ENCODE results near the gene RAB31.
"Not testable (repeated sequence)": the region's sequence is repeated elsewhere in the genome, so short reads cannot be mapped to it uniquely, and the experiment has no call there.

RAB31 gene

DNA sequence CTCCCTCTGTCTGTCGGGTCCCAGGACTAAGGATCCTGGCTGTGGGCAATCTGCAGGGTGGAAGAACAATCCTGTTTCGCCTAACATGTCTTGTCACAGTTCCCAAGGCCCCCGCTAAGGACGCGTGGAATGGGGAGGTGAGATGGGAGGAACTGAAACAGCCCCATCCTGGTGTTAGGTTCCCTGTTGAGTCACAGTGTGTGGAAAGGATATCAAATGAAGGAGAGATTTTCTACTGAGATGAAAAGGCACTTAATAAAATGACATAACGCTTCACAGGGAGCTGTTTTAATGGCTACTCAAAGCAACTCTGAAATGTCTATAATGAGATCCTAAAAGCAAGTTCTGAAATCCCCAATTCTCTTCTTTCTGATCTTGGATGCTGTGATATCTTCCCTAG lies 52.5 kb downstream of the RAB31 start:
- no peaks in the 10 kb centered on the region for H3K9me3 Mint-ChIP-seq
- no peak overlapping the region for H3K27ac Mint-ChIP-seq
- peaks cover 31% of the 10 kb centered on the region for H3K27me3 Mint-ChIP-seq
- H3K4me1 Mint-ChIP-seq, result peaks cover 4% of the 10 kb centered on the region
- no peak overlapping the region for H3K4me3 Mint-ChIP-seq
- CTCF ChIA-PET, result no interaction called here
- H3K36me3 Mint-ChIP-seq, result no peaks in the 10 kb centered on the region
- no peak for DNase-seq

DNA sequence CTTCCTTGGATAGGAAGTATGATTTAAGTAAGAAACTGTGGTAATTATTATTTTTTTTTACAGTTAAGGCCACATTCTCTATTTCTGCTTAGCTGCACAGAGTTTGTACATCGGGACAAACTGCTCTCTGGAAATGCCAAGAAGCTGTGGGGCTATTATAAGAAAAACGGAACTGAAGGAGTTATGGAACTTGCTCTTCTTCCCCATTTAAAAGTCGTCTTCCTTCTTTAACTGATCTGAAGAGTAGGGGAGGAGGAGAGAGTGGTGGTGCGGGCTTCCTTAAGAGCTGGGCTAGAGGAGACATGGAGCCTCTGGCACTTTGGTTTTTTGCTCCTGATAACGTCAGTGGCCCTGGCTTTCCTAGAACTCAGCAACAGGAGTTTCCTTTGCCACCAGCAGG lies 54.4 kb downstream of the RAB31 start:
- H3K4me3 Mint-ChIP-seq, result no peak overlapping the region
- no peaks in the 10 kb centered on the region for H3K9me3 Mint-ChIP-seq
- CTCF ChIA-PET, result interaction anchor here (1.6 kb wide), 1 partner anchor 8 kb away, joined by 4 read pairs; no protein-coding TSS in a partner anchor
- no peak overlapping the region for H3K27ac Mint-ChIP-seq
- peaks cover 4% of the 10 kb centered on the region for H3K4me1 Mint-ChIP-seq
- no peaks in the 10 kb centered on the region for H3K36me3 Mint-ChIP-seq
- no peak for DNase-seq
- H3K27me3 Mint-ChIP-seq, result peaks cover 29% of the 10 kb centered on the region

DNA sequence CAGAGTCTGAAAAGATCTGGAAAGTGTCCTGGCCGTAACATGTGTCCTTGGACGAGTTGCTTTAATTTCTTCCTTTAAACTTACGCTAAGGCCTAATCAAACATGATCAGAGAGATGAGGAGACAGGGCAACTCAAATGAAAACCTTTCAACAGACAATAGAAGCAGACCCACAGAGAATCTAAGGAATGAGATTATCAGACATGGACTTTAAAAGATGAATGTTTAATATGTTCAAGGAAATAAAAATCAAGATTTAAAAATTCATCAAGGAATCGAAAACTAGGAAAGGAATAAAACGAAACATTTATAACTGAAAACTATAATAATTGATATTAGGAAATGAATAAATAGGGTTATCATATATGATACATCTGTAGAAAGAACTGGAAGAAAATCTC lies 55.1 kb downstream of the RAB31 start:
- CTCF ChIA-PET, result no interaction called here
- H3K27ac Mint-ChIP-seq, result no peak overlapping the region
- no peaks in the 10 kb centered on the region for H3K36me3 Mint-ChIP-seq

DNA sequence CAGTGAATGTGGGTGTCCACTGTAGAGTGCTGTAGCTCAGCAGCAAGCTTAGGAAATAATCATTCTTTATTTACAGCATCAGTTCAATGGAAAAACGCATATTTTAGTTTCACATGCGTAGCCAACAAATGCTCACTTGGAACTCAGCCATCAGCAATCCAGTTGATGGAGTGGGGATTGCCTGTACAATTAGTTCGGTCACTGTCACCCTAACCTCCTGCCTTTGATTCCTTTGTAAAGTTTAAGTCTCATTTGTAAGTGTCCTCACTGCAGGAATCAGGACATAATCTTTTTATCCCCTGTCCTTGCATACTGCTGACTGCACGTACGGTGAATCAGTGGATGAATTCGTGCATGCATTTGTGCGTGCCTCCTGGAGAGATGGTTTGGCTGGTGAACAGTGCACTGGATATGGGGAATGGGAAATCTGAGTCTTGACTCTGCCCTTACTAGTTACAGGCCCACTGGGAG lies 55.9 kb downstream of the RAB31 start:
- Mint-ChIP-seq H3K27me3 (peaks cover 19% of the 10 kb centered on the region), H3K4me1 (no peaks in the 10 kb centered on the region), H3K4me3 (no peak overlapping the region), H3K9me3 (no peaks in the 10 kb centered on the region), H3K27ac (no peak overlapping the region), H3K36me3 (no peaks in the 10 kb centered on the region)
- CTCF ChIA-PET, result no interaction called here
- no peak for DNase-seq

More for the DNA sequence above, 55.1 kb downstream of the RAB31 start:
- H3K27me3 Mint-ChIP-seq, result peaks cover 28% of the 10 kb centered on the region
- no peak for DNase-seq
- no peaks in the 10 kb centered on the region for H3K9me3 Mint-ChIP-seq
- peaks cover 4% of the 10 kb centered on the region for H3K4me1 Mint-ChIP-seq
- no peak overlapping the region for H3K4me3 Mint-ChIP-seq

DNA sequence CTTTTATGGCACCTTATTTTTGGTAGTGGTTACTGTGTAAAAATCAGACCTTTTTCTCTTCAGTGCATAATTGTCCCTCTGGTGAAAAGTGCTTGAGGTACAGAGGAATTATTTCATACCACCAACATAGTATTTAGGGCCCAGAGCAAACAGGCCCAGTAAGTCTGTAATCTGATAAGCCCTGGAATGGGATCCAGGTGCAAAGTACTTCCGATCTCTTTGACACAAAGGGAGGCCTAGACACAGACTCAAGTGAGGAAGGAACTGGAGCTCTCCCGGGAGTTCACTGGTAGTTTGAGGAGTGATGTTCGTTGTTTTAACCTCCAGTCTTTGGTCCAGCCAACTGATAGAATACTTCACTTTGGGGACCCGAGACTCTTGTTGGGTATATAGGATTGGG lies 57.4 kb downstream of the RAB31 start:
- Mint-ChIP-seq H3K9me3 (no peaks in the 10 kb centered on the region), H3K27me3 (peaks cover 10% of the 10 kb centered on the region), H3K4me3 (no peak overlapping the region), H3K36me3 (no peaks in the 10 kb centered on the region), H3K27ac (no peak overlapping the region), H3K4me1 (no peaks in the 10 kb centered on the region)
- DNase-seq, result no peak
- CTCF ChIA-PET, result no interaction called here

DNA sequence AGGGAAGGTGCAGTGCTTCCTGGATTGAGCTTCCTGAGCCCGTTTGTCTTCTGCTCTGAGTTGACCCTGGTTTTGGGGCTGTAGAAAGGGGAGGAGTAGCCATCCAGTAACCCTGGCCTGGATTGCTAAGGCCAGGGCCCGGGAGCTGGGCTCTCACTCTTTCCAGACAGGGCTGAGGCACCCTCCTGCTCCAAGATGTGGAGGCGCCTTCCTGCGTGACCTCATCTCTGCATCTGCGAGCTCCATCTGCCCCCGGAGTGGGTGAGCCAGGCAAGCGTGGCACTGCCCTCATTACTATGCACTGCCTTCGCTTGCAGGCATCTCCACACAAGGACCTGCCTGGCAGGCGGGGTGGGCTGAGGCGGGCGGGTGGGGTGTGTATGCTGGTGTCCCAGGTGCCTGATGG lies 58.0 kb downstream of the RAB31 start:
- H3K4me3 Mint-ChIP-seq, result no peak overlapping the region
- no peak for DNase-seq
- CTCF ChIA-PET, result no interaction called here
- peaks cover 10% of the 10 kb centered on the region for H3K27me3 Mint-ChIP-seq
- H3K9me3 Mint-ChIP-seq, result no peaks in the 10 kb centered on the region
- H3K4me1 Mint-ChIP-seq, result no peaks in the 10 kb centered on the region
- H3K36me3 Mint-ChIP-seq, result no peaks in the 10 kb centered on the region
- no peak overlapping the region for H3K27ac Mint-ChIP-seq

DNA sequence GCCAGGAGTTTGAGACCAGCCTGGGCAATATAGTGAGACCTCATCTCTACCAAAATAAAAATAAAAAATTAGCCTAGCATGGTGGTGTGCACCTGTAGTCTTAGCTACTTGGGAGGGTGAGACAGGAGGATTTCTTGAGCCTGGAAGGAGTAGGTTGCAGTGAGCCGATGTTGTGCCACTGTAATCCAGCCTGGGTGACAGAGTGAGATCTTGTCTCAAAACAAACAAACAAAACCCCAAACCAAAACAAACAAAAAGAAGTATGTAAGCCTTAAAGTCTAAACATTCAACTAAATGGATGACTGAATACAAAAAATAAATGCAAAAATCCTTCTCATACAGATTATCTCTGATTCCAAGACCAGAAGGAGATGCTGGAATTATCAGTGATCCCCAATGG lies 58.6 kb downstream of the RAB31 start:
- no peak for DNase-seq
- no peaks in the 10 kb centered on the region for H3K36me3 Mint-ChIP-seq
- no peaks in the 10 kb centered on the region for H3K9me3 Mint-ChIP-seq
- H3K27me3 Mint-ChIP-seq, result peaks cover 15% of the 10 kb centered on the region
- H3K27ac Mint-ChIP-seq, result no peak overlapping the region
- H3K4me3 Mint-ChIP-seq, result no peak overlapping the region
- CTCF ChIA-PET, result no interaction called here
- no peaks in the 10 kb centered on the region for H3K4me1 Mint-ChIP-seq

DNA sequence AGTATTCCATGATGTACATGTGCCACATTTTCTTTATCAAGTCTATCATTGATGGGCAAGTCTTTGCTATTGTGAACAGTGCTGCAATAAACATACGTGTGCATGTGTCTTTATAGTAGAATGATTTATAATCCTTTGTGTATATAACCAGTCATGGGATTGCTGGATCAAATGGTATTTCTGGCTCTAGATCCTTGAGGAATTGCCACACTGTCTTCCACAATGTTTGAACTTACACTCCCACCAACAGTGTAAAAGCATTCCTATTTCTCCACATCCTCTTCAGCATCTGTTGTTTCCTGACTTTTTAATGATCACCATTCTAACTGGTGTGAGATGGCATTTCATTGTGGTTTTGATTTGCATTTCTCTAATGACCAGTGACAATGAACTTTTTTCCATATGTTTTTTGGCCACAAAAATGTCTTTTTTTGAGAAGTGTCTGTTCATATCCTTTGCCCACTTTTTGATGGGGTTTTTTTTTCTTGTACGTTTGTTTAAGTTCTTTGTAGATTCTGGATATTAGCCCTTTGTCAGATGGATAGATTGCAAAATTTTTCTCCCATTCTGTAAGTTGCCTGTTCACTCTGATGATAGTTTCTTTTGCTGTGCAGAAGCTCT lies 60.1 kb downstream of the RAB31 start:
- DNase-seq, H3K4me1 Mint-ChIP-seq, H3K27ac Mint-ChIP-seq, H3K4me3 Mint-ChIP-seq, H3K9me3 Mint-ChIP-seq, H3K36me3 Mint-ChIP-seq, CTCF ChIA-PET: not testable (repeated sequence)
- peaks cover 19% of the 10 kb centered on the region for H3K27me3 Mint-ChIP-seq

DNA sequence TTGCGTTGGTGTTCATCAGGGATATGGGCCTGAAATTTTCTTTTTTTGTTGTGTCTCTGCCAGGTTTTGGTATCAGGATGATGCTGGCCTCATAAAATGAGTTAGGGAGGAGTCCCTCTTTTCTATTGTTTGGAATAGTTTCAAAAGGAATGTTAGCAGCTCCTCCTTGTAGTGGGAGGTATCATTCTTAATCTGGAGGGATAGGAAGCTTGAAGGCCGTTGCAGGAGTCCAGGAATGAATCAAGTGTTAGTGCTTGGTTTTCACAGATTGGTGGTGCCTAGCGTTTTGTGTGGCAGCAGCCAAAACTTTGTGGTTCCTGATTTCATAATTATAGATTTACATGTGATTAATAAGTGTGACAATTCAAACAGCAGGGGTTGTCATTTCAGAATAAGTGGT lies 62.0 kb downstream of the RAB31 start:
- H3K4me3 Mint-ChIP-seq, H3K9me3 Mint-ChIP-seq, H3K27ac Mint-ChIP-seq, H3K4me1 Mint-ChIP-seq, H3K36me3 Mint-ChIP-seq, DNase-seq: not testable (repeated sequence)
- H3K27me3 Mint-ChIP-seq, result peaks cover 19% of the 10 kb centered on the region
- CTCF ChIA-PET, result interaction anchor here (0.6 to 1.6 kb wide), 2 partner anchors 8 to 78 kb away, joined by 3 to 4 read pairs; no protein-coding TSS in a partner anchor

DNA sequence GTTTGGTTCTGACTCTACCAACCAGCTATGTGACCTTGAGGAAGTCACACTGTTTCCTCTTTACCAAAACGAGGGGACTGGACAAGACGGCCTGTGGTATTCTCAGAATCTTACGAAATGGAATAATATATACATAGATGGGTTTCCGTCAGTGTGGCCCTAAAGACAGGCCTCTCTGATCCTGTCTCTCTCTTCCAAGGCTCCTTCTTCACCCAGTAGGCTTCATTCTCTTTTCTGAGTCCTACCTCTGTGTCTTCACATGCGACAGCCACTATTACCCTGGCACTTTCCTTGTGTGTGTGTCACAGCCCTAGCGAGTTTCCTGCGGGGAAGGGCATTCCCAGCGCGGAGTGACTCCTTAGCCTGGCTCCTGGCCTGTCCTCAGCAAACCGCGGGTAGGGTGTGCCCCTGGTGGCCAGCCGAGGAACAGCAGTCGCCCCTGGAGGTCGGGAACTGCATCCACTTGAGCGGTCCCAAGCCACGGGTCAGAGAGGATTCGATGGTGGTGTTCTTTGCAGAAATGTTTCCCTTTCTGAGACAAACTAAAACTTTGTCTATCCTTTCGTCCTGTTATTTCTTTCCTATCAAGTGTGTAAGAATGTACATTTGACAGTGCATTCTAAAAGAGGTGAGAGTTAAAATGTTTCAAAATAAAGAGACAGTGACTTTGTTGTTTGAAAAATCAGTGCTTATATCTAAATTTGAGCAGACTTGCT lies 63.3 kb downstream of the RAB31 start:
- Mint-ChIP-seq H3K4me1 (no peaks in the 10 kb centered on the region), H3K27me3 (peaks cover 24% of the 10 kb centered on the region), H3K36me3 (no peaks in the 10 kb centered on the region), H3K27ac (no peak overlapping the region), H3K9me3 (no peaks in the 10 kb centered on the region), H3K4me3 (no peak overlapping the region)
- peak; percentile 72 for DNase-seq
- CTCF ChIA-PET, result interaction anchor here (0.7 to 1.6 kb wide), 3 partner anchors 9 to 29 kb away, joined by 3 to 4 read pairs (median 3); no protein-coding TSS in a partner anchor

DNA sequence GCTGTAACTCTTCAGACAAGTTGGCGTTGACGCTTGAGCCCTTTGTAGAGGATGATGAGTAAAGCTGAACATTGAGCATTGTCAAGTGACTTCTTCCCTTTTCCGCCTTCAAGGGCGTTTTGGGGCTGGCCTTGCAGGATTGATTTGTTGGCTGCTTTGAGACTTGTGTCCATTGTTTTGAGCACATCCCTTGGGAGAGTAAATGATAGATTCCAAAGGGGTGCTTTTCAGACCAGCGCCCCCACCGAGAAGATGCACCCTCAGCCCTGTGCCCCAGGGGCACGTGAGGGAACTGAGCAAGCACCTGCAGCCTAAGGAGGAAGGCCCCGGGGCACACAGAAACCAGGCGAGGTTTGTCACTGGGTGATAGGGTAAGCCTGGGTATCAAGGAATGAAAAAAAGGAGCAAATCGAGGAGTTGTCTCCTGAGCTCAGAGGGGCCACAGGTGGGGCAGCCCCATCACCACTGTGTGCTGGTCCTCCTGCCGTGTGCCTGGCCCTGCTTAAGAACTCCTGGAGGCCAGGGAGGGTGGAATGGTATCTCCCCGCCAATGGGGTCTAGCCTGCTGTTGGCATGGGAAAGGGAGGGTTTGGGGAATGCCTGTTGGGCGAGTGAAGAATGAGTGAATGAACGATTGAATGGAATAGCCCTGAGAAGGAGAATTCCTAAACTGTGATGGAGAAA lies 64.0 kb downstream of the RAB31 start:
- no peak overlapping the region for H3K27ac Mint-ChIP-seq
- no peaks in the 10 kb centered on the region for H3K9me3 Mint-ChIP-seq
- peaks cover 24% of the 10 kb centered on the region for H3K27me3 Mint-ChIP-seq
- H3K4me3 Mint-ChIP-seq, result no peak overlapping the region
- CTCF ChIA-PET, result no interaction called here
- no peaks in the 10 kb centered on the region for H3K36me3 Mint-ChIP-seq
- DNase-seq, result no peak
- no peaks in the 10 kb centered on the region for H3K4me1 Mint-ChIP-seq

DNA sequence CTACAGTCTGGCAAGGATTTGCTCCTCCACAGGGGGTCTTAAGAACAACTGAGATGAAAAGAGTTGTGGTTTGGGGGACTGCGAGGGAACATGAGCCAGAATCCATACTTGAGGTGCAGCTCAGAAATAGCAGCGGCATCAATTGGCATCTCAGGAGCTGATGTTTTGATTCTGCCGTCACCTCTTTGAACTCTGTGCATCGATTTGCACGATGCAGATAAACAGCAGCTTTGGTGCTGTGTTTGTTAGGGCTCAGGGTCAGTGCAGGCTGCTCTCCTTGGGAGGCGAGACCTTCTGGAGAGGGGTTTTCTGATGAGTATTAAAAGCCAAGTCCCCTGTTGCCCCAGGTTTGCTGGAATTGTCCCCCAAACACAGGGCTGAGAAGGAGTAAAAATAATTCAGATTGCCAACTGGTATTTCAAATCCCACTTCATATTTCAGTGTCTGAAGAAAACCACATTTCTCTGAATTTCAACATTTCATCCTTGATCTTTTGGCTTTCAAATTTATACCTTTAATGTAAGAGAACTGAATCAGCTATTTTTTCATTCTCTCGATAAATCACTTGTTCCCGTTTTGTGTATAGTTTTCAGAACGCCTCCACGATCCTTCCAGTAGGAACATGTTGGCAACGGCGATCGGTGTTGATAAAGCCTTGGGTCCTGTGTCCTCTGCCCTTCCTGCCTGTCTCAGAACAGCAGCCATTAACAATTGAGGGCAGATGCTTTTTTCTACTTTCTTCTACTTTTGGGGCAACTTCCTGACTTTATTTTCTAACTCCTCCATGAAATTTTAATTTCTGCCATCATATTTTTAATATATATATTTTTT lies 65.0 kb downstream of the RAB31 start:
- Mint-ChIP-seq H3K27me3 (peaks cover 21% of the 10 kb centered on the region), H3K36me3 (no peaks in the 10 kb centered on the region), H3K4me3 (no peak overlapping the region), H3K9me3 (no peaks in the 10 kb centered on the region), H3K4me1 (no peaks in the 10 kb centered on the region), H3K27ac (no peak overlapping the region)
- CTCF ChIA-PET, result no interaction called here
- DNase-seq, result no peak

DNA sequence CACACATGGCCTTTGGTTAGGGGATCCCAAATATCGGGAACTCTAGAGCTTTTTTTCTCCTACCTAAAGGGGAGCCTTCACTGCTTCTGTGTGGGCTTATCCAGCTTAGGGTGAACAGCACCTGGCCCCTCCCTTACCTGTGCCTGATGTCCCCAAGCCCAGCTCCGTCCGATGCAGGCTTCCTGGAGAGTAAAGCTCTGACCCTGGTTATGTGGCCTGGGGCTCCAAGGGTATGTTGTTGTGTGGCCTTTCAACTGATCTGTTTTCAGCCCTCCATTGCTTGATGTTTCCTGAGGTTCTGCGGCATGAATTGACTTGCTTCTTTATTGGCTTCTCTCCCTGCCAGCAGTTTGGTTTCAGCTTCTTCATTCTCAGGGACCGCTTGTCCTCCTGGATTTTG lies 66.0 kb downstream of the RAB31 start:
- H3K4me3 Mint-ChIP-seq, result no peak overlapping the region
- CTCF ChIA-PET, result no interaction called here
- no peaks in the 10 kb centered on the region for H3K4me1 Mint-ChIP-seq
- no peaks in the 10 kb centered on the region for H3K9me3 Mint-ChIP-seq
- H3K36me3 Mint-ChIP-seq, result no peaks in the 10 kb centered on the region
- no peak overlapping the region for H3K27ac Mint-ChIP-seq
- H3K27me3 Mint-ChIP-seq, result peaks cover 21% of the 10 kb centered on the region
- DNase-seq, result no peak

DNA sequence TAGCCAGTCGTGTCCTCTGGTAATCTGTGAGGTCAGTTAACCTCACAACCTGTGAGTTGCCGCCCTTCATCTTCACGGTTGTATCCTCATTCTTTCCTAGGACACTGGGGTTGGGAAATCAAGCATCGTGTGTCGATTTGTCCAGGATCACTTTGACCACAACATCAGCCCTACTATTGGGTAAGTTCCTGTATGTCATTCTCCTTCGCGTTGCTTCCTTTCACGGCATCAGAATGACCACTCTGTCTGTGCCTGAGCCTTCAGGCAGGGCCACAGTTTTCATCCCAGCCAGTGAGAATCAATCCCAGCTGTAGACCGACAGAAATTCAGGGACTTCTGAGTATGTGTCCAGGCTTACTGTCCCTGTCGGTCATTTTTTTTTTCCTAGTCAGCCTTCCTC lies 67.1 kb downstream of the RAB31 start:
- Mint-ChIP-seq H3K4me3 (no peak overlapping the region), H3K27ac (no peak overlapping the region), H3K4me1 (no peaks in the 10 kb centered on the region), H3K27me3 (peaks cover 21% of the 10 kb centered on the region), H3K9me3 (no peaks in the 10 kb centered on the region), H3K36me3 (no peaks in the 10 kb centered on the region)
- no peak for DNase-seq
- CTCF ChIA-PET, result interaction anchor here (0.6 kb wide), 1 partner anchor 1296 kb away, joined by 3 read pairs; no protein-coding TSS in a partner anchor
